ENCODE data around the gene OR6N1.

OR6N1 gene

DNA sequence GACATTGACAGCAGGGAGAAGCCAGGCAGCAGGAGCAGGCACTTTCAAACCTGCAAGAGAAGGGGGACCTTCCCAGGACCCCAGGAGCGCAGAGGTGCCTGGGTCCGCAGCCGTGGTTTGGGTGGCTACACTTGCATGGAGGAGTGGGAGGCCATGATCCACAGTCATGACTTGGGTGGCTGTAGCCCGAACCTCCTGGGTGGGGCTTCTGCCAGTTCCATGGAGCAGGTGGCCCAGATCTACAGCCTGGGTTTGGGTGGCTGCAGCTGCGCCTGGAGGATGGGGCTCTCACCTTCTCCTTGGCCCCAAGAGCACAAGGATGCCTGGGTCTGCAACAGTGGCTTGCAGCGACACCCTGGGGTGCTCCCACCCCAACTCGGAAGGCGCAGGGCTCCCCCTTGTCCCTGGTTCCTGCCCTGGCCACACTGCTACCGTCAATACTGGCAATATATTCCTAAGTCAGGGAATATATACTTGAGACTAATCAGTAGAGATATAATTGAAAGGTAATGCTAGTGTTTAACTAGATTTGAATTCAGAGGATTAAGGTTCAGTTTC is 19.8 kb downstream of the OR6N1 start:
- no peaks in the 10 kb centered on the region for H3K27me3 ChIP-seq (ENCODE audit: insufficient read depth, low read length)
- no peak overlapping the region for H3K27ac ChIP-seq (ENCODE audit: low read depth, low read length)
- H2AFZ ChIP-seq (ENCODE audit: low read length, unreplicated experiment), result no peak overlapping the region
- no peak overlapping the region for H3K4me3 ChIP-seq (ENCODE audit: low read depth, low read length)
- H3K79me2 ChIP-seq (ENCODE audit: control insufficient read depth, insufficient read depth, low read length, unreplicated experiment), result no peaks in the 10 kb centered on the region
- H3K36me3 ChIP-seq (ENCODE audit: insufficient read depth, low read length), result no peaks in the 10 kb centered on the region
- no peaks in the 10 kb centered on the region for H3K4me1 ChIP-seq (ENCODE audit: control insufficient read depth, insufficient read depth, low read length, unreplicated experiment)

DNA sequence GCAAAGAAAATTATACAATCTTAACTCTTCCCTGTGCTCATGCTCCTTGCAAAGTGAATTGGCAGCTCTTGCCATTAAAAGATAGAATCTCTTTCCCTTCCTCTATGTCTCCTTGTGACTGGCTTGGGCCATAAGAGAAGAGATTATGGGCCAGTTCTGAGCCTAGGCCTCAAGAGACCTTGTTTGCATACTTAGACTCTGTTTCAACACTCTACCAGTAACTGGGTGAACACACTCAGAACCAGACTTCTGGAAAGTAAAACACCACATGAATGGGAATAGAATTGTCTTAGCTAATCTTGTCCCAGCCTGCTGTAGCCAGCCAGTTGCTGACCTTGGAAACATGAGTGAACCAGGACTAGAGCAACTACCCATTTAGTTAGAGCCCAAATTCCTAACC is 36.1 kb downstream of the OR6N1 start:
- no peak overlapping the region for H3K27ac ChIP-seq (ENCODE audit: low read depth, low read length)
- no peaks in the 10 kb centered on the region for H3K36me3 ChIP-seq (ENCODE audit: insufficient read depth, low read length)
- no peaks in the 10 kb centered on the region for H3K79me2 ChIP-seq (ENCODE audit: control insufficient read depth, insufficient read depth, low read length, unreplicated experiment)
- H3K27me3 ChIP-seq (ENCODE audit: insufficient read depth, low read length), result no peaks in the 10 kb centered on the region
- no peaks in the 10 kb centered on the region for H3K4me1 ChIP-seq (ENCODE audit: control insufficient read depth, insufficient read depth, low read length, unreplicated experiment)
- H2AFZ ChIP-seq (ENCODE audit: low read length, unreplicated experiment), result no peak overlapping the region
- no peak overlapping the region for H3K4me3 ChIP-seq (ENCODE audit: low read depth, low read length)

DNA sequence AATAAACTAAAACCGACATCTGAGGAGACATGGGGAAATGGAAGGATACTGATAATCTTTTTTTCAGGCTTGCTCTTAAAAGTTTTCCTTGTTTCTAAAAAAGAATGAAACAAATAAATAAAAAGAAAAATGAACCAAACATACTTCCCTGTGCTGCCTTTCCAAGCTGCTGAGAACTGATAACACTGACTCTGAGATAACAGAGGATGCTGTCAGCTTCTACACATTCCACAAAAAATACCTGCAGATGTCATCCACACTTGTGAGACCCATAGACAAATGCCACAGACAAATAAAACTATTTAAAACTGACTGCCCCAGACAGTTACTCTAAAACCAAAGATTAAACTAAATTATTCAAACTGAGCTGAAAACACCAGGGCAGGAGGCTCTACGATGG is 39.5 kb downstream of the OR6N1 start:
- H3K4me3 ChIP-seq (ENCODE audit: low read depth, low read length), result no peak overlapping the region
- no peak overlapping the region for H3K27ac ChIP-seq (ENCODE audit: low read depth, low read length)
- H2AFZ ChIP-seq (ENCODE audit: low read length, unreplicated experiment), result no peak overlapping the region
- H3K36me3 ChIP-seq (ENCODE audit: insufficient read depth, low read length), result no peaks in the 10 kb centered on the region
- no peaks in the 10 kb centered on the region for H3K27me3 ChIP-seq (ENCODE audit: insufficient read depth, low read length)
- H3K4me1 ChIP-seq (ENCODE audit: control insufficient read depth, insufficient read depth, low read length, unreplicated experiment), result no peaks in the 10 kb centered on the region
- no peaks in the 10 kb centered on the region for H3K79me2 ChIP-seq (ENCODE audit: control insufficient read depth, insufficient read depth, low read length, unreplicated experiment)

DNA sequence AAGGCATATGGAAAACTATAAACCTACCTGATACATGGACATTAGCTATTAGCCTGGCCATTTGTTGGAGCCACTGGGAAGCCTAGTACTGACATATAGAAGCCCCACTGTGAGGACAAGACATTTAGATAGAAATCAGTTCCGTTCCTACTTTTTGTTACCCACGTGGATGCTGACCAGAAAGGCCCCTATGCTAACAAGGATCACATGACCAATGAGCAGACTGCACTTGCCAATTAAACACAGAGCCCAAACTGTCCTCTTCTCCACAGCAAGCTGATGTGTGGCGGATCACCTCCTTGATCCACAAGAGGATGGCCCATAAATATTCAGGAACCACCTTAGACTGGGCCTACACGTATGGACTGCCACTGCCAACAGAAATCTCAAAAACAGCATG is 40.3 kb downstream of the OR6N1 start:
- Histone ChIP-seq H3K27me3 (ENCODE audit: insufficient read depth, low read length) (no peaks in the 10 kb centered on the region), H3K4me3 (ENCODE audit: low read depth, low read length) (no peak overlapping the region), H2AFZ (ENCODE audit: low read length, unreplicated experiment) (no peak overlapping the region), H3K36me3 (ENCODE audit: insufficient read depth, low read length) (no peaks in the 10 kb centered on the region), H3K27ac (ENCODE audit: low read depth, low read length) (no peak overlapping the region), H3K4me1 (ENCODE audit: control insufficient read depth, insufficient read depth, low read length, unreplicated experiment) (no peaks in the 10 kb centered on the region), H3K79me2 (ENCODE audit: control insufficient read depth, insufficient read depth, low read length, unreplicated experiment) (no peaks in the 10 kb centered on the region)

DNA sequence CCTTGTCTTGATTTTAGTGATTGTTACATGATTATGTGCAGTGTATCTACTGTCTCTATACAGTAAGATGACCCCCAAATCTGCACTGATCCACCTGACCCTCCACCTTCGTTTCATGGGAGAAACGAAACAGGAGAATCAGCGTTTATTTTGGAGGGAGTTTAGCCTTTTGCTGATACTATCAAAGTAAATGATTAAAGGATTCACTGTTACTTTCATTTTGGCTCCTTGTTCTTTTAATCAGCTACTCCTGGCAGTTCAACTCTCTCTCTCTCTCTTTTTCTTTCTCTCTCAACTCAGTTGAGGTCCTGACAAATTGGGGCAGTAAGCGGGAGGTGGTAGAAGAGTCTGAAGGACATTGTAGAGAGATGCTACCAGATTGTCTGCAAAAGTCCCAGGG is 41.5 kb downstream of the OR6N1 start:
- Histone ChIP-seq H3K27me3 (ENCODE audit: insufficient read depth, low read length) (no peaks in the 10 kb centered on the region), H3K4me1 (ENCODE audit: control insufficient read depth, insufficient read depth, low read length, unreplicated experiment) (no peaks in the 10 kb centered on the region), H3K36me3 (ENCODE audit: insufficient read depth, low read length) (no peaks in the 10 kb centered on the region), H2AFZ (ENCODE audit: low read length, unreplicated experiment) (no peak overlapping the region), H3K27ac (ENCODE audit: low read depth, low read length) (no peak overlapping the region), H3K4me3 (ENCODE audit: low read depth, low read length) (no peak overlapping the region), H3K79me2 (ENCODE audit: control insufficient read depth, insufficient read depth, low read length, unreplicated experiment) (no peaks in the 10 kb centered on the region)

DNA sequence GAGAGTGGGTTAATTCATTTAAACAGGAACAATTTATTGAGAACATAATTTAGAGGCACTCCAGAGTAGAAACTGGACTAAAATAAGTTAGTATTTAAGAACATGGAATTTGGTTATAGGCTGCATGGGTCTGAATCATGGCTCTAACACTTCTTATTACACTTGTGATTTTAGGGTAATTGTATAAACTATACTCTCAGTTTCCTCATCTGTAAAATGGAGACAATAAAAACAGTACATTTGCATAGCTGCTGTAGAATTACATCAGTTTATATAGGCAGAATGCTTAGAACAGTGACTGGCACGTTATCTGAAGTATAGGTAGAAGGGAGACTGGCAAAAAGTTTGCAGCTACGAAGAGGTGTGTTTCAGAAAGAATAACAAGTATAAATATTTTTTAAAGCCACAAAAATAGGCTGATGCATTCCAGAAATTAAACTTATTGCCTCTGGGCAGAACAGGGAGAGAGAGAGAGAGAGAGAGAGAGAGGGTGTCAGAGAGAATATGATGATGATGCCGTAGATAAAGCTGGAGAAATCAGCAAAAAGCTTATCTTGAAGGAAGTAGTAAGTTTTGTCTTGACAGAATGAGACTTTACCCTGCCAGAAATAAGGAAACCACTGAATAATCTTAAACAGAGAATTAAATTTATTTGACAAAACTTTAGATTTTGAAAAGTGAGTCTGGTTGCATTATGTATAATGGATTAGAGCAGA is 43.3 kb downstream of the OR6N1 start:
- Histone ChIP-seq H2AFZ (ENCODE audit: low read length, unreplicated experiment) (no peak overlapping the region), H3K4me3 (ENCODE audit: low read depth, low read length) (no peak overlapping the region)

DNA sequence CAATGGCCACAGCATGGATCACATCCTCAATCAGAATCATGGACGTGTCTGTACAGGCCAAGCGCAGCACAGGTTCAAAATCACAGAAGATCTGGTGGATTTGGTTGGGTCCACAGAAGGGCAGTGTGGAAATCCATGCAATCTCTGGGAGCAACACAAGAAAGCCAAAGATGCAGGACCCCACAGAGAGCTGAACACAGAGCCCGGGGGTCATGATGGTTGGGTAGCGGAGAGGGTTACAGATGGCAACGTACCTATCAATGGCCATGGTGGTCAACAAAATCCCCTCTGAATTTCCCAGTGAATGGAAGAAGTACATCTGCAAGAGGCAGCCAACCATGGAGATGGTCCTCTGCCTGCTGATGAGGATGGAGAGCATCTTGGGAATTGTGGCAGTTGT is 47.6 kb downstream of the OR6N1 start:
- Histone ChIP-seq H3K4me1 (ENCODE audit: control insufficient read depth, insufficient read depth, low read length, unreplicated experiment) (no peaks in the 10 kb centered on the region), H3K27ac (ENCODE audit: low read depth, low read length) (no peak overlapping the region), H3K79me2 (ENCODE audit: control insufficient read depth, insufficient read depth, low read length, unreplicated experiment) (no peaks in the 10 kb centered on the region), H3K4me3 (ENCODE audit: low read depth, low read length) (no peak overlapping the region), H3K27me3 (ENCODE audit: insufficient read depth, low read length) (no peaks in the 10 kb centered on the region), H3K36me3 (ENCODE audit: insufficient read depth, low read length) (no peaks in the 10 kb centered on the region), H2AFZ (ENCODE audit: low read length, unreplicated experiment) (no peak overlapping the region)

More for the DNA sequence above, 43.3 kb downstream of the OR6N1 start:
- no peak overlapping the region for H3K27ac ChIP-seq (ENCODE audit: low read depth, low read length)
- H3K36me3 ChIP-seq (ENCODE audit: insufficient read depth, low read length), result no peaks in the 10 kb centered on the region
- H3K4me1 ChIP-seq (ENCODE audit: control insufficient read depth, insufficient read depth, low read length, unreplicated experiment), result no peaks in the 10 kb centered on the region
- H3K79me2 ChIP-seq (ENCODE audit: control insufficient read depth, insufficient read depth, low read length, unreplicated experiment), result no peaks in the 10 kb centered on the region
- no peaks in the 10 kb centered on the region for H3K27me3 ChIP-seq (ENCODE audit: insufficient read depth, low read length)

DNA sequence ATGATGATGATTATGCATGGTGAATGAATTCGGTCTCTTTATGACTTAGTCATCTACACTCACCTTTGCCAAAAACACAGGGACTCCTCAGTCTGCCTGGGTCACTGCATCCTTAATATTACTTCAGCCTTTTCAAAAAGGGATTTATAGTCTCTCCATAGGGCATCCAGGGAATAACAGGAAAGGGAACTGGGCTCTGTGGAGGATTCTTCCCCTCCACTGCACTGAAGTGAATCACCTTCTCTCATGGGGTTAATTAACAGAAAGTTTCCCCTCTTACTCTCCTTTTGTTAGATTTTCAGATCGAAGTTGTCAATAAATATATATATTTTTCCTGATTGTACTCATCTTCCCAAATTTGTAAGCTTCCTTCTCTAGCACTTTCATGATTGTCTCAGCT is 51.4 kb downstream of the OR6N1 start, which contains the start of gene OR6K3:
TSS of gene OR6K3 (minus strand) at position 101 of the 400 bp plus-strand sequence. CDS start 2,605 bp downstream, outside the sequence.
- Histone ChIP-seq H3K27me3 (ENCODE audit: insufficient read depth, low read length) (no peaks in the 10 kb centered on the region), H3K79me2 (ENCODE audit: control insufficient read depth, insufficient read depth, low read length, unreplicated experiment) (no peaks in the 10 kb centered on the region), H3K4me3 (ENCODE audit: low read depth, low read length) (no peak within 1 kb of the TSS), H3K4me1 (ENCODE audit: control insufficient read depth, insufficient read depth, low read length, unreplicated experiment) (no peaks in the 10 kb centered on the region), H3K27ac (ENCODE audit: low read depth, low read length) (no peak within 1 kb of the TSS), H2AFZ (ENCODE audit: low read length, unreplicated experiment) (no peak within 1 kb of the TSS), H3K36me3 (ENCODE audit: insufficient read depth, low read length) (no peaks in the 10 kb centered on the region)

DNA sequence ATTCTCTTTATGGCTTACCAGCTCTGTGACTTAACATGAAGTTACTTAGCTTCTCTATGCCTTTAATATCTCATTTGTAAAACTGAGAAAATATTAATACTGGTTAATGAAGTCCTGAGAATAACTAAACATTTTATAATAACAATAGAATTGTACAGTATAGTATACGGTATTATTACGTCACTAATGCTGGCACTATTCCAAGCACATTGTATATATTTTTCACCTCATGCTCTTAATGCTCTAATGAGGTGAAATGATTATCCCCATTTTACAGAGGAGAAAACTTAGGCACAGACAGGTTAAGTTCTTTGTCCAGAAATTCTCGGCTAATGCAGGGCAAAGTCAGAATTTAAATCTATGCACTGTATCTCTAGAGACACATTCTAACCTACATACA is 52.3 kb downstream of the OR6N1 start:
- Histone ChIP-seq H3K4me3 (ENCODE audit: low read depth, low read length) (no peak overlapping the region), H3K36me3 (ENCODE audit: insufficient read depth, low read length) (no peaks in the 10 kb centered on the region), H2AFZ (ENCODE audit: low read length, unreplicated experiment) (no peak overlapping the region), H3K79me2 (ENCODE audit: control insufficient read depth, insufficient read depth, low read length, unreplicated experiment) (no peaks in the 10 kb centered on the region), H3K27me3 (ENCODE audit: insufficient read depth, low read length) (no peaks in the 10 kb centered on the region), H3K4me1 (ENCODE audit: control insufficient read depth, insufficient read depth, low read length, unreplicated experiment) (no peaks in the 10 kb centered on the region), H3K27ac (ENCODE audit: low read depth, low read length) (no peak overlapping the region)

DNA sequence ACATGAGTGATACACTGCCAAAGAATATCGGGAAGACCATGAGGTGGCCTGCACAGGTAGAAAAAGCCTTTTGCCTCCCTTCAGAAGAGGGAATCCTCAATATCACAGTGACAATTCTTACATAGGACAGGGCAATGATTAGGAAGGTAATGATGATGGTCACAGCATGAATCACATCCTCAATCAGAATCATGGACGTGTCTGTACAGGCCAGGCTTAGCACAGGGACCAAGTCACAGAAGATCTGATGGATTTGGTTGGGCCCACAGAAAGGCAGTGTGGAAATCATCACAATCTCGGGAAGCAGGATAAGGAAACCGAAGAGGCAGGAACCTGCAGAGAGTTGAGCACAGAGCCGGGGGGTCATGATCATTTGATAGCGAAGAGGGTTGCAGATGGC is 54.7 kb downstream of the OR6N1 start:
- H3K4me1 ChIP-seq (ENCODE audit: control insufficient read depth, insufficient read depth, low read length, unreplicated experiment), result no peaks in the 10 kb centered on the region
- no peaks in the 10 kb centered on the region for H3K36me3 ChIP-seq (ENCODE audit: insufficient read depth, low read length)
- no peak overlapping the region for H2AFZ ChIP-seq (ENCODE audit: low read length, unreplicated experiment)
- H3K27me3 ChIP-seq (ENCODE audit: insufficient read depth, low read length), result no peaks in the 10 kb centered on the region; the same call in 1 of the 2 replicates
- H3K79me2 ChIP-seq (ENCODE audit: control insufficient read depth, insufficient read depth, low read length, unreplicated experiment), result no peaks in the 10 kb centered on the region
- H3K27ac ChIP-seq (ENCODE audit: low read depth, low read length), result no peak overlapping the region
- no peak overlapping the region for H3K4me3 ChIP-seq (ENCODE audit: low read depth, low read length)

DNA sequence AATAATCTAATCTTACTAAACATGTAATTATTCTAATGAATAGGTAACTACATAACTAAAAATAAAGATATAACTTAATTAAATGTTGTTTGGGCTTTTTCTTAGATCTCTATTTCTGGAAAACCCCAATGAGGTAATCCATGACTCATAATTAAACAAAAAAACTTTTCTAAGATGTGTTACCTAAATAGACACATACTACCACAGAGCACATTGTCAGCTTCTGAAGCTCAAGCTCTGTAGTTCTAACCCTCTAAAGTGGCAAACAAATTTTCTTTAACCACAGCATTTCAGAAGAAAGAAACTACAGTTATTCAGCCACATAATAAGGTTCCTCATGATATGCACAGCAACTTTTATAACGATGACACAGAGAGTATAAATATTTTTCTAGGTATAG is 55.7 kb downstream of the OR6N1 start:
- Histone ChIP-seq H3K4me1 (ENCODE audit: control insufficient read depth, insufficient read depth, low read length, unreplicated experiment) (no peaks in the 10 kb centered on the region), H3K79me2 (ENCODE audit: control insufficient read depth, insufficient read depth, low read length, unreplicated experiment) (no peaks in the 10 kb centered on the region), H3K27ac (ENCODE audit: low read depth, low read length) (no peak overlapping the region), H3K36me3 (ENCODE audit: insufficient read depth, low read length) (no peaks in the 10 kb centered on the region), H2AFZ (ENCODE audit: low read length, unreplicated experiment) (no peak overlapping the region), H3K27me3 (ENCODE audit: insufficient read depth, low read length) (no peaks in the 10 kb centered on the region; the same call in 1 of the 2 replicates), H3K4me3 (ENCODE audit: low read depth, low read length) (no peak overlapping the region)
